Tibial artery (tissue), 4 donors: ENCODE measurements around the gene TRANK1.
"Not testable (repeated sequence)": the region's sequence is repeated elsewhere in the genome, so short reads cannot be mapped to it uniquely, and the experiment has no call there.

Experiments used
- DNase-seq, 2 donors: peaks; one replicate each; pipeline ENCODE4 v3.0.0-alpha.2; 2019
- H3K27ac ChIP-seq, 2 donors: fragments of 200-600 bp; sonication (generic) in 1 of 2; 1 replicate in 1 of 2; 2 replicates in 1 of 2; pipeline ENCODE4 v1.5.1; 2018 to 2019; ENCODE audit warnings: mild to moderate bottlenecking in 1 of 2
- H3K27me3 ChIP-seq, 2 donors: fragments of 200-600 bp; sonication (generic) in 1 of 2; one replicate each; pipeline versions ENCODE4 v1.5.1 to v1.6.0; 2016 to 2019
- H3K36me3 ChIP-seq, 3 donors: fragments of 200-600 bp; sonication (generic) in 2 of 3; one replicate each; pipeline ENCODE4 v1.5.1; 2016 to 2019; ENCODE audit warnings: mild to moderate bottlenecking in 2 of 3
- H3K4me1 ChIP-seq, 4 donors: fragments of 200-600 bp; sonication (generic) in 2 of 4; 1 replicate in 3 of 4; 2 replicates in 1 of 4; pipeline ENCODE4 v1.5.1; 2016 to 2019
- H3K4me3 ChIP-seq, 2 donors: fragments of 200-600 bp; sonication (generic) in 1 of 2; 1 replicate in 1 of 2; 2 replicates in 1 of 2; pipeline ENCODE4 v1.5.1; 2018 to 2019; ENCODE audit warnings: mild to moderate bottlenecking in 2 of 2
- H3K9me3 ChIP-seq, 3 donors: fragments of 200-600 bp; sonication (generic) in 1 of 3; one replicate each; pipeline ENCODE4 v1.5.1; 2016 to 2019
- CTCF ChIP-seq, 2 experiments: fragments of 200-600 bp in 1 of 2; fragments of 450-650 bp in 1 of 2; IDR thresholded peaks; one replicate each; pipeline ENCODE4 v1.5.1; 2017 to 2019; ENCODE audit warnings: antibody characterized with exemption in 2 of 2, mild to moderate bottlenecking in 1 of 2, moderate library complexity in 1 of 2
- intact Hi-C: fragments of 100-400 bp; cut with DNase I; formaldehyde crosslinking; loops from one replicate; pipeline ENCODE4 v1.15.0; 2023; ENCODE audit warnings: low total_unique reads

Gene TRANK1

GRCh38 chr3:36891701-36892160 lies 53.1 kb downstream of the TRANK1 start:
- no peaks in the 10 kb centered on the region for H3K27me3 ChIP-seq
- H3K4me1 ChIP-seq = peaks cover 0 to 14% (median 3%) of the 10 kb centered on the region in 4 donors
- no peak overlapping the region for H3K4me3 ChIP-seq
- no peaks in the 10 kb centered on the region for H3K9me3 ChIP-seq
- DNase-seq = no peak
- TF ChIP-seq CTCF (IDR thresholded peaks at IDR 0.05) = no peak
- peaks cover 25 to 44% (median 39%) of the 10 kb centered on the region in 3 donors for H3K36me3 ChIP-seq
- no peak overlapping the region for H3K27ac ChIP-seq
- intact Hi-C loops = no loop called here

DNA sequence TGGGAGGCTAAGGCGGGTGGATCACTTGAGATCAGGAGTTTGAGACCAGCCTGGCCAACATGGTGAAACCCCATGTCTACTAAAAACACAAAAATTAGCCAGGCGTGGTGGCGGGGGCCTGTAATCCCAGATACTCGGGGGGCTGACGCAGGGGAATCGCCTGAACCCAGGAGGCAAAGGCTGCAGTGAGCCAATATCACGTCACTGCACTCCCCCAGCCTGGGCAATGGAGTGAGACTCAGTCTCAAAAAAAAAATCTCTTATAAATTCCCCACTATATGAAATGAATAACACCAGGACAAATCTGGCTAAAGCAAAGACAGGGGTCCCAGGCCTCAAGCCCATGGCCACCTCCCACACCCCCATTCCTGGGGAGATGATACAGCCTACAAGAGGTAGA lies 53.8 kb downstream of the TRANK1 start:
- peaks cover 25 to 44% (median 39%) of the 10 kb centered on the region in 3 donors for H3K36me3 ChIP-seq

DNA sequence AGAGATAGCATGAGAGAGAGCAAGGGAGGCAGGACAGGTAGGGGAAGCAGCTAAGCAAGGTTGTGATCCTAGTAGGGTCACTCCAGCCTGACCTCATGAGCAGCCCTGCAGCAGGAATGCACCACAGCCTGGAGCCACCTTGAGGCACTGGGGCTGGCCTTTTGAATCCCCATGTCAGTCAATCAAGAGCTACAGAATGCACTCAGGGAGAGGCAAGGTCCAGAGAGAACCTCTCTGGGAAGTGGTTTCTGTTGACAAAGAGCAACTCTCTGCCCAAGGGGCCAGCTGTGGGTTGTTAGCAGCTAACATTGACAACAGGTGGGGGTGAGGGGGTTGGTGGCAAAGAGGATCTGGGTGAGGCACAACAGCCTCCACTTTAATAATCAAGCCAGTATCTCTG lies 54.6 kb downstream of the TRANK1 start:
- intact Hi-C loops = no loop called here
- no peak for DNase-seq
- no peaks in the 10 kb centered on the region for H3K27me3 ChIP-seq
- H3K36me3 ChIP-seq = peaks cover 25 to 44% (median 39%) of the 10 kb centered on the region in 3 donors
- no peak overlapping the region for H3K4me3 ChIP-seq
- H3K27ac ChIP-seq = no peak overlapping the region
- peaks cover 0 to 14% (median 3%) of the 10 kb centered on the region in 4 donors for H3K4me1 ChIP-seq
- TF ChIP-seq CTCF (IDR thresholded peaks at IDR 0.05) = no peak
- H3K9me3 ChIP-seq = no peaks in the 10 kb centered on the region

More for the DNA sequence above, 53.8 kb downstream of the TRANK1 start:
- DNase-seq, H3K27ac ChIP-seq, H3K27me3 ChIP-seq, H3K9me3 ChIP-seq, intact Hi-C loops, H3K4me3 ChIP-seq: not testable (repeated sequence)
- H3K4me1 ChIP-seq = peaks cover 0 to 14% (median 3%) of the 10 kb centered on the region in 4 donors

DNA sequence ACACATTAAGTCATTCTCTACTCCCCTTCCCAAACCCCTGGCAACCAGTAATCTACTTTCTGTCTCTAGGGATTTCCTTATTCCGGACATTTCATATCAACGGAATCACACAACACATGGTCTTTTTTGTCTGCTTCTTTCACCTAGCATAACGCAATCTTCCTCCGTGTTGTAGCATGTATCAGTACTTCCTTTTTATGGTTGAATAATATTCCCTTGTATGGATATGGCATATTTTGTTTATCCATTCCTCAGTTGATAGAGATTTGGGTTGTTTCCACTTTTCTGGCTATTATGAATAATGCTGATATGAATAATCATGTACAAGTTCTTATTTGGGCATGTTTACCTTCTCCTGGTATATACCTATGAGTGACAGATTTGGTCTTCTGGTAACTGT lies 63.1 kb downstream of the TRANK1 start:
- Histone ChIP-seq H3K4me1 (no peaks in the 10 kb centered on the region), H3K36me3 (no peaks in the 10 kb centered on the region), H3K9me3 (no peaks in the 10 kb centered on the region), H3K4me3 (no peak overlapping the region), H3K27me3 (no peaks in the 10 kb centered on the region), H3K27ac (no peak overlapping the region)
- DNase-seq = no peak
- TF ChIP-seq CTCF (IDR thresholded peaks at IDR 0.05) = no peak
- intact Hi-C loops = no loop called here

DNA sequence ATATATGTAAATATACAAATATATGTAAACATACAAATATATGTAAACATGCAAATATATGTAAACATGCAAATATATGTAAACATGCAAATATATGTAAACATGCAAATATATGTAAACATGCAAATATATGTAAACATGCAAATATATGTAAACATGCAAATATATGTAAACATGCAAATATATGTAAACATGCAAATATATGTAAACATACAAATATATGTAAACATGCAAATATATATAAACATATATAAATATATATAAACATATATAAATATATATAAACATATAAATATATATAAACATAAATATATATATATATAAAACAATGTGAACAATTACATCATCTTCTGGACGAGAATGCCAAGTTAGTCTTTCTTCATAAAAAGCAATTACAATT lies 65.0 kb downstream of the TRANK1 start:
- H3K4me1 ChIP-seq, H3K27me3 ChIP-seq, DNase-seq, H3K4me3 ChIP-seq, intact Hi-C loops, H3K36me3 ChIP-seq, H3K9me3 ChIP-seq, H3K27ac ChIP-seq: not testable (repeated sequence)

DNA sequence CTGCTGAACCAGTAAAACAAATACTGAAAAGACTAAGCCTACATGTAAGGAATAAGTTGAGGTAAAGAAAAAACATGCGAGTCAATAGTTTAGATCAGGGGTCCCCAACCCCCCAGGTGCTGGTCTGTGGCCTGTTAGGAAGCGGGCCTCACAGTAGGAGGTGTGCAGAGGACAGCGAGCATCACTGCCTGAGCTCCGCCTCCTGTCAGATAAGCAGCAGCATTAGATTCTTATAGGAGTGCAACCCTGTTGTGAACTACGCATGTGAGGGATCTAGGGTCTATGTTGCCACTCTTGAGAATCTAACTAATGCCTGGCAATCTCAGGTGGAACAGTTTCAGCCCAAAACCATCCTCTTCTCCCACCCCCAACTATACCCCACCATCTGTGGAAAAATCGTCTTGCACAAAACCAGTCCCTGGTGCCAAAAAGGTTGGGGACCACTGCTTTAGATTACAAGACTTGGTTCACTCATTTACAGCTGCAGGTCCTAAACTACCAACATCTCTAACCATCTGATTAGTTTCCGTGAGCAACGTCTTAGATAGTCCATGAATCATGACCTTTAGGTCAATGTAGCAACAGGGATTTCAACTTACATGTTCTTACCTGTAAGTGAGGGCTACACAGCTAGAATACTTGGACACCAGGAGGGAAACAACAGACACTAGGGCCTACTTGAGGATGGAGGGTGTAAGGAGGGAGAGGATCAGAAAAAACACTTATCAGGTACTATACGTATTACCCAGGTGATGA lies 66.7 kb downstream of the TRANK1 start:
- intact Hi-C loops = no loop called here
- H3K4me3 ChIP-seq = no peak overlapping the region
- TF ChIP-seq CTCF (IDR thresholded peaks at IDR 0.05) = no peak
- DNase-seq = no peak
- H3K36me3 ChIP-seq = no peaks in the 10 kb centered on the region
- no peaks in the 10 kb centered on the region for H3K4me1 ChIP-seq
- no peak overlapping the region for H3K27ac ChIP-seq
- H3K9me3 ChIP-seq = no peaks in the 10 kb centered on the region
- no peaks in the 10 kb centered on the region for H3K27me3 ChIP-seq
